H1 (cell line): Measurements from ENCODE around the gene CTXN2. TPM values are rescaled to one million over a fixed set of nuclear protein-coding genes. Genes with fewer than 3 reads are reported as not detected.

Experiments used
- BCL11A ChIP-seq, 2 experiments: IDR thresholded peaks; one replicate each; pipeline ENCODE4 v1.6.1; 2011; ENCODE audit warnings: low read depth in 2 of 2, low read length in 2 of 2, mild to moderate bottlenecking in 2 of 2
- HDAC2 ChIP-seq, 2 experiments: fragments of 300-600 bp in 1 of 2; sonication (generic) in 1 of 2; IDR thresholded peaks; 2 replicates each; pipeline ENCODE4 v1.6.1; 2011 to 2012; ENCODE audit warnings: low read depth in 2 of 2, low read length in 2 of 2, mild to moderate bottlenecking in 2 of 2, moderate library complexity in 2 of 2, borderline replicate concordance in 1 of 2, inconsistent platforms in 1 of 2
- NRF1 ChIP-seq: IDR thresholded peaks from 2 replicates; pipeline ENCODE4 v1.6.1; 2011; ENCODE audit warnings: mild to moderate bottlenecking, low read depth, low read length, improper control_type of control experiment
- SIX5 ChIP-seq: IDR thresholded peaks from 2 replicates; pipeline ENCODE4 v1.6.1; 2011; ENCODE audit warnings: mild to moderate bottlenecking, low read depth, low read length
- polyA plus RNA-seq, 7 experiments: library from polyadenylated mRNA; depleted of rRNA in 3 of 7; stranded (reverse) in 5 of 7; unstranded in 2 of 7; fragments of >200 nt in 5 of 7; fragments of 200-250 nt in 2 of 7; gene quantifications; 1 replicate in 5 of 7; 2 replicates in 1 of 7; 4 replicates in 1 of 7; pipeline versions ENCODE4 v1.2.1 to v1.2.3, GENCODE V29; 2011 to 2013; ENCODE audit warnings: missing spikeins in 2 of 7, mixed read lengths in 2 of 7
- total RNA-seq: library from RNA; stranded (reverse); fragmentation: NEBNext Ultra II Directional; extraction: Animal tissue kit (Norgen Biotek cat#: 25700); gene quantifications from 2 replicates; pipeline ENCODE4 v1.2.1, GENCODE V29; 2021

CTXN2 gene
- total and polyA plus RNA-seq, 2 of the 8 experiments (the other 6 are each of a cell fraction or from before 2014, with no cell fraction given), result 0.08 TPM; not detected in 1

DNA sequence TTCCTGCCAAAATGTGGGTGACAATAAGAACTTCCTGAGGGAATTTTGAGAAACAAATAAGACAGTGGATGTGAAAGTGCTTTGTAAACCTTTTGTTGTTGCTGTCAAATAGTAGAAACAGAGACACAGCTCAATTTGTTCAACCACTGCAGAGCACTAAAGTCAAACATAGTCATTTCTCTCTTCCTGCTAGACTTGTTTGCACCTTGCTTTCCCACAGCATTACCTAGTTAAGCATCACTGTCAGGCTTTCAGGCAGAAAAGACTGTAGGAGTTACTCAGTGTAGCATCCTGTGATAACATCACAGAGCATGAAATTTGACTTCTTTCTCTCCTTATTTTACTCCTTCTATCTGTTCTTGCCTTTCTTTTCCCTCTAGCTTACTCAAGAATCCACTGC lies 41.8 kb downstream of the CTXN2 start (continued):
- TF ChIP-seq SIX5 (no peak), NRF1 (no peak), BCL11A (IDR thresholded peaks at IDR 0.05; ENCODE audit: low read depth in 2 of 2, low read length in 2 of 2) (no peak), HDAC2 (IDR thresholded peaks at IDR 0.05; ENCODE audit: borderline replicate concordance in 1 of 2, low read depth in 2 of 2, low read length in 2 of 2) (no peak)
- TF ChIP-seq, all 59 proteins: peak for 0
